GM21528 (cell line): ENCODE measurements around the gene ADGRG1.

Experiments
- ATAC-seq: cut with Tn5 transposase; IDR thresholded peaks from one replicate; pipeline ENCODE4 v1.9.1; 2021; ENCODE audit warnings: mild to moderate bottlenecking, moderate library complexity; ENCODE audit not compliant: unreplicated experiment, low FRiP score

ADGRG1 gene

GRCh38 chr16:57619606-57620334, 8.7 kb upstream of the ADGRG1 start:
- no peak for ATAC-seq

DNA sequence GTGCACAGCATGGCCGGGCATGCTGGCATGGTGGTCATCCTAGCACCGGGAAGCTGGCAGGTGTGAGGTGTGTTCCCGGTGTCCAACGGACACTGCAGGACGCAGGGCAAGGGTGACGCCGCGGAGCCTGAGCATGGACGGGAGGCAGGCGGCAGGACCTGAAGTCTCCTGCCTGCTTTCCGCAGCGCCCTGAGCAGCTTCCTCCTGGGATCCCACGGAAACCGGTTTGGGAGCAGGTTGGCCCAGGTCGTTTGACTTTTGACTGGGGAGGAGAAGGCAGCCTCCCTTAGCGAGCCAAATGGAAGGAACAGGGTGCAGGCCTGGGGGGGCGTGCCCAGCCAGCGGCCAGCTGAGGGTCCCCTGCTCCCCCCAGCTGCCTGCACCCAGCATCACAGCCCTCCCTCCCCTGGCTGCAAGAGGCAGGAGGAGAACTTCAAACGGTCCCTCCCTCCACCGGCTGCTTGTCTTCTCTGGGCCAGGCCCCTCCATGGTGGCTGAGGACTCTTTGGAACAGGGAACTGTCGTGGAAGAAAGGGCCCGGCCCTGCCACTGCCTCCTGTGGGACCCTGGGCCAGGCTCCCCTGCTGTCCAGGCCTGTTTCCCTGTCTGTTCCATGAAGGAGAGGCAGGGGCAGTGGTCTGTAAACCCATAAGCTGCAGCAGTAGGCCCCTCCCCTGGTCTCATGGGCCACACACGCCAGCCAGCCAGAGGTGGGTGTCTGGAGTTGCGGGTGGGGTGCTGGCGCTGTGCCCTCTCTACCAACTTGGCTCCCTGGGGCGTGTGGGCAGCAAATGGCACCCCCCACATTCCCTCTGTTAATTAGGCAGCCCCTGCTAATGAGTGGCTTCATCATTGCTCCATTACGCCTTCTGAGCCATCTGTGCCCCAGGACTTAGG, 7.8 kb upstream of the ADGRG1 start:
- no peak for ATAC-seq

GRCh38 chr16:57621521-57622271, 6.7 kb upstream of the ADGRG1 start:
- no peak for ATAC-seq

DNA sequence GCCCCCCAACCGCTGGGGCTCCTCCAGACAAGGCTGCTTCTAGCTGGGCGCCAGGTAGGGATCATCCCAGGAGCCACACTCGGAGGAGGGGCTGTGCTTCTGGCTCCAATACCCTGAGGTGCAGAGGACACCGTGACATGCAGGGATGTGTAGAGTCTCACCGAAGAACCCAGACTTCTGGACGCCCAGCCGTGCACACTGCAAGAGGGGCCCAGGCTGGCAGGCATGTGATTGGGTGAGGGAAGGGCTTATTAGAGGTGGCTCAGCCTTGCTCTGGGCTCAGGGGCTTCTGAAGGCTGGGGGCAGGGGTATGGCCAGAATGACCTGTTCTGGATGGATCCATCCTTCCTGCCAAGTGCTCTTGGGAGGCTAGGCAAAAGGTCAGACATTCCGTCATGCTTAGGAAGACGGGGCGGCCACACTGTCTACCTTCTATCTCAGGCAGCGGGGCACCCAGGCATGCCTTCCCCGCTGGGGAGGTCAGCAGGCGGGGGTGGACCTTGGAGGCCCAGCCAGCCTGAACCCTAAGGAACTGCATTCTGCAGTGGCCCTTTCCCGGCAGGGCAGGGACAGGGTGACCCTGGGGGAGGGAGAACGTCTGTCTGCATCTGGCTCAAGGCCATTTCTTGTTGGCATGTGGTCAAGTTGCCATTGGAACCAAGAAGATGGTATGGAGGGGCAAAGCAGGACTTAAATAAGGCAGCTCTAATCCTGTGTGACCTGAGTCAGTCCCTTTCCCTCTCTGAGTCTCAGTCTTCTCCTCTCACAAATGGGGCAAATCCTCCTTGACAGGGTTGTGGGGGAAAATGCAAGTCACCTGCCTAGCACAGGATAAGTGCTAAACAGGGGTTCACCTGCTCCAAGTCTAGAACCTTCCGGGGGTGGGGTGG, 5.8 kb upstream of the ADGRG1 start:
- no peak for ATAC-seq

GRCh38 chr16:57623251-57624043, 5.0 kb upstream of the ADGRG1 start:
- no peak for ATAC-seq

GRCh38 chr16:57624044-57624688, 4.3 kb upstream of the ADGRG1 start:
- no peak for ATAC-seq

- no peak for ATAC-seq
Observed at GRCh38 chr16:57624806-57625500, 3.5 kb upstream of the ADGRG1 start.

DNA sequence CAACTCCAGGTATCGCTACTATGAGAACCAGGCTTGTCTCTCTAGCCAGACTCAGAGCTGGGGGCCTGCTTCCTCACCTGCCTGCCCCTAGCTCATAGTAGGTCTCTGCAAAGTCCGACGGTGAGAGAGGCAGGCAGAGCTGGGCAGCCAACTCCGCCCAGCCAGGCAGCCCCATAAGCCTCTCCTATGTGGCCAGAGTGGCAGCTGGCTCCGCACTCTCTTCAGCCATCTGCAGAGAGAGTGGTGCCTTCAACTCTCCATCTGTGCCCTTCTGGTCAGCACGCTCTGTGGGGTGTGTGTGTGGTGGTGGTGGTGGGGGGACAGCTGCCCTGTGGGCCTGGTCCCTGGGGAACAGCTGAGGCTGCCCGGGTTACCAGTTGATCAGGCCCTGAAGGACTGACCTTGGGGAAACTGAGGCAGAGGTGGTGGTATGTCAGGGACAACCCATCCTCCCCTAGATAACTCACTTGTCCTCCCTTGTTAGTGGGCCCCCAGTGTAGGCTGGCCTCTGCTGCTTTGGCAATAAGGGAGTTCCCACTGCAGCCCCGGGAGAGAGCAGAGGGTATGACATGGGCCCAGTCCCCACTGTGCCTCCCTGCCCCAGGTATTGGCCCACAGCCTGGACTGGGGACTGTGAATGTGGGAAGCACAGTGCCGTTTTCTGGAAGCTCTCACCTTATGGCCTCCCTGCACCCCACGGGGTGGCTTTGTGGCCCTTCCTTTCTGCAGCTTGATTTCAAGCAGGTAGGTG, 1.8 kb upstream of the ADGRG1 start:
- ATAC-seq = no peak

DNA sequence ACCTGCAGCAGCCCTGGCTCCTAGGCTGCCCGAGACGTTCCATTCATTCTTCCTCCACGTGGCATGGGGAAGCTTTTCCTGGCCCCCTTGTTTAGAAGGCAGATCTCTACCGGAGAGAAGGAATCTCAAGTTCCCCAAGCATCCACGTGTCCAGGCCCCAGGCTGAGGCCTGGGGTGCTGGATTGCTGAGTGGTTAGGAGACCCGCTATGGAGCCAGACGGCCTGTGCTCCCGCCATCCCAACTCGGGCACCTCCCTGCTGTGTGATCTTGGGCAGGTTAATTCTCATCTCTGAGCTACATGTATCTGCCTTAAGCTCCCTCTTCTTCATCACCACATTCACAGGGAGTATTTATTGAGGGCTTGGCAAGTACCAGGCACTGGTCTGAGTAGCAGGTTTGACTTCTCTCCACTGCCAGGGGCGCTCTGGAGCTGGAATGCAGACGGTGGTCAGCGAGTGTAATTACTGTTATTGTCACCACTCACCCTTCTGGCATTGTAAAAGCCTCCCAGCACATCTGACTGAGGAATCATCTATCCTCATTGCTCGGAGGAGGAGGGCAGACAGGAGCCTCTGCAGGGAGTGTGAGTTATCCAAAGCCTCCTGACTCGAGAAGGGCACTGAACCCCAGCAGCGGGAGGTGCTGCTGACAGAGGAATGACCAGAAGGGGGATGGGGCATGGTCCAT, 1.1 kb upstream of the ADGRG1 start:
- ATAC-seq = no peak

DNA sequence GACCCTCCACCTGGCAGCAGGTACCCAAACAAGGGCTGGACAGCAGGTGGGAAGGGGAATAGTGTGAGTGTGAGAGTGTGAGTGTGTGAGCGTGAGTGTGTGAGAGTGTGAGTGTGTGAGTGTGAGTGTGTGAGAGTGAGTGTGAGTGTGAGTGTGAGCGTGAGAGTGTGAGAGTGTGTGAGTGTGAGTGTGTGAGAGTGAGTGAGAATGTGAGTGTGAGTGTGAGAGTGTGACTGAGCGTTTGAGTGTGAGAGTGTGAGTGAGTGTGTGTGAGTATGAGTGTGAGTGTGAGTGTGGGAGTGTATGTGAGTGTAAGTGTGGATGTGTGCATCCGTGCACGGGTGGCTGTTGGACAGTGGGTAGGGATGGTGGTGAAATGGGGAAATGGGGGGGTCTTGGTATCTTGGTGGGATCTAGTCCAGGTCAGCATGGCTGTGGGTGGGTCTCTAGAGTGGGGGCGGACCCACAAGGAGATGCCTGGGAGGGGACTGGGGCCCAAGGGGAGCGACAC, 408 bp downstream of the ADGRG1 start:
- no peak for ATAC-seq

DNA sequence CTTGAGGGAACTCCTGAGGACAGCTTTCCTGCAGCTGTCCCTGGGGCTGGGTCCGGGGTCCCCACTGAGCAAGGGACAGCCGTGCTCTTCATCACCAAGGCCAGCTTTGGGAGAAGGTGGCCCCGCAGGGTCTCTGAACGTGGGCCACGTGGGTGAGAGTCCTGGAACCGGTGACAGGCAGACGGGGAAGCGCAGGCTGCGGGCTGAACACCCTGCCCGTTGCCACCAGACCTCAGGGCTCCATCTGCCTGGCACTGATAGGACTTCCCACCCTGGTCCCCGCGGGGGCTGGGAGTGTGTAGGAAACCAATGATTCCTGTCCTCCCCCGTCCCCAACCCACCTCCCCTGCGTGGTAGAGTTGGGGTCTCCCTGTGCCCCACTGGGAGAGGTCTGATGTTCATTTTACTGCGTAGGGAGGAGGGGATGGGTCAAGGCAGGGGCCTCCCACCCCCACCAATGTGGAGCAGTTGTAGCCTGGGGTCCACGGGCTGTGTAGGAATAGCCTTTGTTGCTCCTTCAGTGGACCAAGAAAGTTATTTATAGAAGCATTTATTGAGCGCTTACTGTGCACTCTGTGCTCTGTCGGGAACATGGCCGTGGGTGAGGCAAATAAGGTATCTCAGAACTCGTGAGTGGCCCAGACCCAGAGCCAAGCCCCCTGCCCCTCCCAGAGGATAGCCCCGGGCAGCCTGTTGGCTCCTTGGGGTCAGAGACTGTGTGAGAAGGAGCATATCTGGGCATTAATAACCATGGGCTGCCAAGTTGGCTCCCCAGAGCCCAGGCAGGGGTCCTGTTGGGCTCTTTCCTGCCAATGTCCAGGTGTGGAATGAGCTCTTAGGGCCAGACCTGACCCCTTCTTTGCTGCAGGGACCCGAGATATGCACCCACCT, 1.3 kb downstream of the ADGRG1 start:
- no peak for ATAC-seq

- ATAC-seq = no peak
Observed at GRCh38 chr16:57630407-57630797, 2.0 kb downstream of the ADGRG1 start.

GRCh38 chr16:57630931-57631845, 2.8 kb downstream of the ADGRG1 start:
- ATAC-seq = no peak

DNA sequence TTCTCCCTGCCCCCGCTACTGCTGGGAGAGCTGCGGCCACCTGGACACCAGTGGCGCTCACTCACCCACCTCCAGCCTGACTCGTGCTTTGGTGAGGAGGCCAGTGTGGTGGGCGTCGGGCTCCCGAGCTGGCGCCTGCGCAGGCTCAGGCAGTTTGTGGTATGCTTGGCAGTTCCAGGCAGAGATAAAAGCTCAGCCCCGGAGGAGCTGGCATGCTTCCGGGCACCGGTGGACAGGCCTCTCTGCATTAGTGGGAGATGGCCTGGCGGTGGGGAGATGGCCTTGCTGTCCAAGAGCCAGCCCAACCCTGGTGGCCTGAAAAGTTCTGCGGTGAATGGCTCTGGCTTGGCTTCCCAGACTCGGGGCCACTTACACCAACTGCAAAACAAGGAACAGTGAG, 4.1 kb downstream of the ADGRG1 start:
- ATAC-seq = no peak
